K562 (cell line): ENCODE measurements around the gene COX5A. TPM values are rescaled to one million over a fixed set of nuclear protein-coding genes. Genes with fewer than 3 reads are reported as not detected.

Source experiments
- ATAC-seq: fragments of 200-7000 bp; cut with Tn5 transposase; 3 replicates; pipeline ENCODE4 v1.9.1; 2020; ENCODE audit warnings: moderate library complexity
- BruUV-seq: library from RNA; stranded (reverse); fragments of 400-500 nt; replicated peaks from 2 replicates; lab custom pipeline; 2021; lab: Mats Ljungman, UMichigan
- CTCF ChIA-PET: fragments of 300-600 bp; formaldehyde crosslinking; extraction: SDS; loops from one replicate; lab custom pipeline; 2021; ENCODE audit warnings: low intra/inter-chr PET ratio; lab: Yijun Ruan, JAX
- POLR2A ChIA-PET: fragments of 300-600, 350-650 bp; sonication (Branson Sonifier 250); formaldehyde crosslinking; extraction: SDS; loops from one replicate; lab custom pipeline; 2021; ENCODE audit warnings: antibody characterized with exemption, inconsistent platforms; lab: Yijun Ruan, JAX
- DNase-seq, 4 experiments: peaks; one replicate each; pipeline versions ENCODE4 v3.0.0 to v3.0.0-alpha.2; 2011 to 2018; ENCODE audit warnings: low spot score in 3 of 4, mixed read lengths in 3 of 4; ENCODE audit errors: extremely low read depth in 1 of 4
- FAIRE-seq: peaks from 2 replicates; lab custom pipeline; 2011; peaks lifted over from hg19 to GRCh38; lab: Jason Lieb, UNC
- H2AFZ ChIP-seq: 2 replicates; pipeline ENCODE4 v1.6.0; 2011; ENCODE audit warnings: low read depth, low read length, control low read depth, inconsistent platforms
- H3K27ac ChIP-seq: fragments of 200-600 bp; 3 replicates; pipeline ENCODE4 v1.8.0; 2011; ENCODE audit warnings: low read depth, mild to moderate bottlenecking, control low read depth, inconsistent platforms, low read length, moderate library complexity, mixed read lengths; ENCODE audit errors: extremely low read depth
- H3K27me3 ChIP-seq, 2 experiments: fragments of 300-600 bp in 1 of 2; 2 replicates in 1 of 2; 3 replicates in 1 of 2; pipeline versions ENCODE4 v1.6.0 to v1.8.0; 2011; ENCODE audit warnings: inconsistent platforms in 2 of 2, low read length in 2 of 2, mild to moderate bottlenecking in 1 of 2, mixed read lengths in 1 of 2, moderate library complexity in 1 of 2; ENCODE audit not compliant: control insufficient read depth in 2 of 2, insufficient read depth in 2 of 2
- H3K36me3 ChIP-seq: fragments of 300-600 bp; 3 replicates; pipeline ENCODE4 v1.8.0; 2011; ENCODE audit warnings: mild to moderate bottlenecking, low read length, inconsistent platforms; ENCODE audit not compliant: control insufficient read depth, insufficient read depth
- H3K4me1 ChIP-seq, 2 experiments: fragments of 200-600 bp in 1 of 2; replicated peaks in 1 of 2; 2 replicates in 1 of 2; 3 replicates in 1 of 2; pipeline versions ENCODE4 v1.5.1 to v1.8.0; 2011; ENCODE audit warnings: inconsistent platforms in 2 of 2, low read length in 2 of 2, mild to moderate bottlenecking in 1 of 2, mixed read lengths in 1 of 2, moderate library complexity in 1 of 2; ENCODE audit not compliant: control insufficient read depth in 2 of 2, insufficient read depth in 2 of 2
- H3K4me2 ChIP-seq: 2 replicates; pipeline ENCODE4 v1.6.1; 2011; ENCODE audit warnings: low read length, control low read depth, inconsistent platforms, mixed read lengths; ENCODE audit not compliant: insufficient read depth
- H3K4me3 ChIP-seq: fragments of 200-600 bp; sonication (generic), shearing (Covaris generic); 2 replicates; pipeline ENCODE4 v1.5.1; 2016; ENCODE audit warnings: control low read depth, inconsistent platforms
- H3K79me2 ChIP-seq: fragments of 200-600 bp; 3 replicates; pipeline ENCODE4 v1.8.0; 2011; ENCODE audit warnings: low read length, inconsistent platforms; ENCODE audit not compliant: control insufficient read depth, insufficient read depth
- H3K9ac ChIP-seq, 2 experiments: 2 replicates each; pipeline versions ENCODE4 v1.6.0 to v1.6.1; 2011; ENCODE audit warnings: low read depth in 2 of 2, low read length in 2 of 2, control low read depth in 1 of 2, inconsistent platforms in 1 of 2, mild to moderate bottlenecking in 1 of 2, mixed read lengths in 1 of 2; ENCODE audit not compliant: insufficient read depth in 1 of 2
- H3K9me1 ChIP-seq: one replicate; pipeline ENCODE4 v1.6.0; 2011; ENCODE audit warnings: inconsistent platforms, mild to moderate bottlenecking, low read length, moderate library complexity; ENCODE audit not compliant: control insufficient read depth, insufficient read depth
- H3K9me3 ChIP-seq: replicated peaks from 2 replicates; pipeline ENCODE4 v1.5.1; 2011; ENCODE audit warnings: low read depth, low read length, inconsistent platforms; ENCODE audit not compliant: control insufficient read depth, insufficient read depth
- H4K20me1 ChIP-seq: replicated peaks from 2 replicates; pipeline ENCODE4 v1.6.1; 2011; ENCODE audit warnings: low read length, inconsistent platforms, mixed read lengths; ENCODE audit not compliant: control insufficient read depth, insufficient read depth
- CBX5 ChIP-seq: IDR thresholded peaks from 2 replicates; pipeline ENCODE4 v1.6.1; 2014; ENCODE audit warnings: low read depth, borderline replicate concordance
- MTA3 ChIP-seq: fragments of 450-650 bp; formaldehyde crosslinking; IDR thresholded peaks from 2 replicates; pipeline ENCODE4 v1.6.1; 2017; ENCODE audit warnings: mild to moderate bottlenecking, borderline replicate concordance
- PHF8 ChIP-seq: fragments of 200-600 bp; sonication (generic); IDR thresholded peaks from 2 replicates; pipeline ENCODE4 v1.6.1; 2012; ENCODE audit warnings: mixed run types, mild to moderate bottlenecking, inconsistent platforms, low read length, moderate library complexity, borderline replicate concordance
- PML ChIP-seq: IDR thresholded peaks from 2 replicates; pipeline ENCODE4 v1.6.1; 2012; ENCODE audit warnings: low read length, inconsistent platforms
- RBFOX2 ChIP-seq: fragments of 200-400 bp; formaldehyde crosslinking; IDR thresholded peaks from 2 replicates; pipeline ENCODE4 v1.6.1; 2017; ENCODE audit warnings: low read depth, mild to moderate bottlenecking, low read length, moderate library complexity
- TARDBP ChIP-seq: fragments of 450-650 bp; IDR thresholded peaks from 2 replicates; pipeline ENCODE4 v1.6.1; 2016
- TBP ChIP-seq: optimal IDR thresholded peaks from 2 replicates; pipeline ENCODE3; 2011; ENCODE audit warnings: low read depth, low read length, improper control_type of control experiment
- WGBS: fragments of 100-300 bp; shearing (Covaris generic); methylation state at CpG from one replicate; pipeline ENCODE4 v1.1.6; 2016; ENCODE audit warnings: low coverage, mixed read lengths; ENCODE audit not compliant: insufficient coverage; ENCODE audit errors: missing lambda C conversion rate; 5-methylcytosine and 5-hydroxymethylcytosine counted together
- in situ Hi-C: fragments of 300-500 bp; cut with MboI; formaldehyde crosslinking; loops from 4 replicates; pipeline ENCODE4 v1.15.0; 2018; ENCODE audit warnings: inconsistent platforms, mixed read lengths
- intact Hi-C: fragments of 100-400 bp; cut with micrococcal nuclease; formaldehyde crosslinking; loops from 2 replicates; pipeline ENCODE4 v1.14.2; 2022
- polyA plus RNA-seq, 8 experiments: library from polyadenylated mRNA; depleted of rRNA in 4 of 8; stranded (reverse) in 5 of 8; unstranded in 3 of 8; fragments of >200 nt; fragmentation: Nextera tagmentation in 2 of 8; fragmentation: Illumina TruSeq in 1 of 8; extraction: Ambion mirVana in 2 of 8; extraction: Trizol in 1 of 8; gene quantifications; 2 replicates each; pipeline versions ENCODE4 v1.2.1 to v1.2.3, GENCODE V29; 2011 to 2014; ENCODE audit warnings: inconsistent platforms in 1 of 8, missing spikeins in 1 of 8
- total RNA-seq, 7 experiments: library from RNA; depleted of rRNA in 6 of 7; stranded (reverse); fragments of >200 nt in 6 of 7; fragmentation: Illumina TruSeq in 2 of 7; extraction: Trizol in 2 of 7; gene quantifications; 2 replicates each; pipeline versions ENCODE4 v1.2.1 to v1.2.3, GENCODE V29; 2011 to 2021; ENCODE audit warnings: low replicate concordance in 1 of 7
- TF ChIP-seq, protein P1 (sequence below): sonication (generic); formaldehyde crosslinking; IDR thresholded peaks from 2 replicates; pipeline ENCODE4 v1.8.0; 2022; ENCODE audit warnings: missing genetic modification reagents, mild to moderate bottlenecking, moderate library complexity, borderline replicate concordance
- TF ChIP-seq, protein P2 (sequence below): fragments of 450-650 bp; IDR thresholded peaks from 2 replicates; pipeline ENCODE4 v1.6.1; 2016

Gene COX5A
- total and polyA plus RNA-seq, 9 of the 15 experiments (the other 6 are each of a cell fraction or from before 2014, with no cell fraction given): 86.8 to 553 (median 371) TPM

DNA sequence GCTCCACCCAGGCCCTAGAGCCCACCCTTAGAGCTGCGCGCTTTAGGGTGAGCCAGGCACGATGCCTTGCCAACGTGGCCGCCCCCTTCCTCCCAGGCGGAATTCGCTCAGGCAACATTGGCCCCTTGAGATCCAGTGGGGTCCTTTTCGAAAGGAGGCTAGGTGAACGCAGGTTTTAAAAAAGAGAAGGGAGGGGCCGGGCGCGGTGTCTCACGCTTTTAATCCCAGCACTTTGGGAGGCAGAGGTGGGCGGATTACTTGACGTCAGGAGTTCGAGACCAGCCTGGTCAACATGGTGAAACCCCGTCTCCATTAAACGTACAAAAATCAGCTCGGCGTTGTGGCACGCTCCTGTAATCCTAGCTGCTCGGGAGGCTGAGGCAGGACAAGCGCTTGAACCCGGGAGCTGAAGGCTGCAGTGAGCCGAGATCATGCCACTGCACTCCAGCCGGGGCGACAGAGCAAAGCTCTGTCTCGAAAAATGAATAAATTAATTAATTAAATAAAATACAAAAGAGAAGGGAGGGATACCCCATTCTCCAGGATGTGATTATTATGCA is 19.7 kb upstream of the COX5A start (continued):
- TF ChIP-seq, protein P1, sequence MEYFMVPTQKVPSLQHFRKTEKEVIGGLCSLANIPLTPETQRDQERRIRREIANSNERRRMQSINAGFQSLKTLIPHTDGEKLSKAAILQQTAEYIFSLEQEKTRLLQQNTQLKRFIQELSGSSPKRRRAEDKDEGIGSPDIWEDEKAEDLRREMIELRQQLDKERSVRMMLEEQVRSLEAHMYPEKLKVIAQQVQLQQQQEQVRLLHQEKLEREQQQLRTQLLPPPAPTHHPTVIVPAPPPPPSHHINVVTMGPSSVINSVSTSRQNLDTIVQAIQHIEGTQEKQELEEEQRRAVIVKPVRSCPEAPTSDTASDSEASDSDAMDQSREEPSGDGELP: peak; percentile 44; the same call in 1 of the 2 replicates

DNA sequence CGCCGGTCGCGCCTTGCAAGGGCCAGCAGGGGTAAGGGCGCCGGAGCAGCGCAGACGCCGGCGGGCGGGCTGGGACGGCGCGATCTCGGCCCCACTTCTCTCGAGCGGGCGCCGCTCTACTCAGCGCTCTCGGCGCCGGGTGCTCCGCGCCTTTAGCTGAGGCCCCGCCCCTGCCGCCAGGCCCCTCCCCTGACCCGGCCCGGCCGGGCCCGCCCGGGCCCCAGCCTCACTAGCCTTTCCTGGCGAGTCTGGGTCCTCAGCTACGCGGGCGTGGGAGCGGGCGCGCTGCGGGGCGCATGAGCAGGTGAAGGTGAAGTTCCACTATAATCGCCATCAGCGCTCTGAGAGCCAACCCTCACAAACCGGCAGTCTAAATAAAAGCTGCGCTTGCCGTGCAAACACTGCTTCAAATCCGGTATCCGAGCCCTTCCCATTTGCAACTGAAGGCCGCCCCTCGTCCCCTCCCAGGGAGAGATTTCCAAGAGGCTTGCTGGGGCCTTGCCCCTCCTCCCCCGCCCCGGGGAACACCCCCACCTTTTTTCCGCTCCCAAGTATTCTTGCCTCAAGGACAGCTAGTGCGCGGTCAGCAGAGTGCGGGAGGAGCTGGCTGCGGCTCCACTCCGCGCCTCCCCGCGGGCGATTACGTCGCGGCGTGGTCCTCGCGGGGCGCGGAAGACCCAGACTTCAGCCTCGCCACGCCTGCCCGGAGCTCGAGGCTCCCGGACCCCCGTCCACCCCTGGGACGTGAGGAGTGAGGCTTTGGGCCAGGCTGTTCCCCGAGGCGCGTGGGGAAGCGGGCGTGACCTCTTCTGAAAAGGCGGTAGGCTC is 19.0 kb upstream of the COX5A start, which contains the start of gene RPP25:
TSS of gene RPP25 (minus strand) at position 125 of the 828 bp plus-strand sequence. CDS start 189 bp downstream, outside the sequence.
- DNase-seq: peak; percentile 85 to 90 (median 88)
- Histone ChIP-seq H3K9me1 (peaks cover 4% of the 10 kb centered on the region), H3K79me2 (peaks cover 7% of the 10 kb centered on the region; the same call in 1 of the 3 replicates), H3K9me3 (no peaks in the 10 kb centered on the region), H3K9ac (peak within 1 kb of the TSS; percentile 66 to 91), H3K27me3 (peaks cover 23 to 33% of the 10 kb centered on the region in 2 experiments), H2AFZ (peak within 1 kb of the TSS; percentile 93), H3K4me2 (peak within 1 kb of the TSS; percentile 73), H4K20me1 (peaks cover 29% of the 10 kb centered on the region), H3K27ac (peak within 1 kb of the TSS; percentile 68), H3K4me3 (peak within 1 kb of the TSS; percentile 52), H3K4me1 (peaks cover 35 to 62% of the 10 kb centered on the region in 2 experiments), H3K36me3 (no peaks in the 10 kb centered on the region)
- ChIA-PET CTCF (interaction anchor here (1.0 kb wide), 1 partner anchor 31 kb away, joined by 3 read pairs; no protein-coding TSS in a partner anchor), POLR2A (interaction anchor here (0.6 to 1.6 kb wide), 7 partner anchors 8 to 253 kb away, joined by 3 to 5 read pairs (median 3); partner anchors contain the start of gene PPCDC)
- WGBS: under 1% methylated on average over 63 of the region's 83 CpGs
- intact Hi-C loops: loop anchor here (10.0 kb wide), 2 partner anchors 248 to 582 kb away; partner anchors contain the start of gene C15orf39
- no TSS peak for BruUV-seq
- in situ Hi-C loops: no loop called here
- FAIRE-seq: peak; percentile 29
- ATAC-seq: peak; percentile 91
- TF ChIP-seq MTA3 (peak; percentile 50; the same call in 1 of the 2 replicates), PHF8 (peak; percentile 68; the same call in 1 of the 2 replicates), RBFOX2 (peak; percentile 83), CBX5 (no peak), TARDBP (0 out of 2 replicates have a peak, but pooled peaks have one; percentile 0), PML (peak; percentile 46; the same call in 1 of the 2 replicates), TBP (peak; percentile 53)
- TF ChIP-seq, protein P2, sequence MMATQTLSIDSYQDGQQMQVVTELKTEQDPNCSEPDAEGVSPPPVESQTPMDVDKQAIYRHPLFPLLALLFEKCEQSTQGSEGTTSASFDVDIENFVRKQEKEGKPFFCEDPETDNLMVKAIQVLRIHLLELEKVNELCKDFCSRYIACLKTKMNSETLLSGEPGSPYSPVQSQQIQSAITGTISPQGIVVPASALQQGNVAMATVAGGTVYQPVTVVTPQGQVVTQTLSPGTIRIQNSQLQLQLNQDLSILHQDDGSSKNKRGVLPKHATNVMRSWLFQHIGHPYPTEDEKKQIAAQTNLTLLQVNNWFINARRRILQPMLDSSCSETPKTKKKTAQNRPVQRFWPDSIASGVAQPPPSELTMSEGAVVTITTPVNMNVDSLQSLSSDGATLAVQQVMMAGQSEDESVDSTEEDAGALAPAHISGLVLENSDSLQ: no peak
